Measurements from ENCODE around the gene DLGAP1. TPM values are rescaled to one million over a fixed set of nuclear protein-coding genes. Genes with fewer than 3 reads are reported as not detected.

Gene DLGAP1
- total and polyA plus RNA-seq, 4 donors: 0.06 to 1.2 (median 0.17) TPM; not detected in 1

- H3K27ac ChIP-seq (ENCODE audit: low read depth in 1 of 2, low read length in 2 of 2): no peak overlapping the region
Observed at GRCh38 chr18:3540805-3541548, 914.1 kb downstream of the DLGAP1 start.

More at GRCh38 chr18:3540805-3541548, 914.1 kb downstream of the DLGAP1 start:
- Histone ChIP-seq H3K36me3 (ENCODE audit: control insufficient read depth in 4 of 4, insufficient read depth in 3 of 4, low read depth in 1 of 4, low read length in 3 of 4) (no peaks in the 10 kb centered on the region), H3K27me3 (ENCODE audit: control insufficient read depth in 4 of 4, insufficient read depth in 4 of 4, low read length in 3 of 4) (no peaks in the 10 kb centered on the region), H3K4me3 (ENCODE audit: low read depth in 1 of 3, low read length in 3 of 3) (no peak overlapping the region), H3K9ac (ENCODE audit: low read depth in 1 of 2, low read length in 2 of 2) (no peak overlapping the region), H3K9me3 (ENCODE audit: control insufficient read depth in 4 of 4, low read length in 3 of 4) (no peaks in the 10 kb centered on the region), H3K4me1 (ENCODE audit: control insufficient read depth in 4 of 4, insufficient read depth in 4 of 4, low read length in 3 of 4) (no peaks in the 10 kb centered on the region)
- TF ChIP-seq SP1 (IDR thresholded peaks at IDR 0.05): no peak
- TF ChIP-seq EGR1 (IDR thresholded peaks at IDR 0.05; ENCODE audit: low read depth in 2 of 2): no peak
- no peak for TF ChIP-seq ZBTB33 (IDR thresholded peaks at IDR 0.05)
- TF ChIP-seq REST (IDR thresholded peaks at IDR 0.05): no peak
- TF ChIP-seq RXRA (IDR thresholded peaks at IDR 0.05): no peak
- no peak for TF ChIP-seq TAF1 (conservative IDR thresholded peaks at IDR 0.05)
- TF ChIP-seq CTCF (IDR thresholded peaks at IDR 0.05; ENCODE audit: low read depth, low read length, missing input control): no peak
- no peak for TF ChIP-seq RAD21 (IDR thresholded peaks at IDR 0.05)
- no peak for DNase-seq (ENCODE audit: low spot score)
- WGBS: 71% methylated on average over 6 of the region's 6 CpGs

All from liver (tissue), 9 donors.